ENCODE measurements around the gene MYH9. TPM values are rescaled to one million over a fixed set of nuclear protein-coding genes. Genes with fewer than 3 reads are reported as not detected.
A peak's percentile ranks its signal among the peaks of the same experiment; 100 is the strongest.
"Not testable (repeated sequence)": the region's sequence is repeated elsewhere in the genome, so short reads cannot be mapped to it uniquely, and the experiment has no call there.

The MYH9 gene
- total RNA-seq, 1 experiment from 2014 or later = 308 TPM

- DNase-seq (ENCODE audit: low read depth) = peak; percentile 72
These were observed 134.8 kb downstream of the MYH9 start, which contains the start of gene APOL1 for GRCh38 chr22:36252754-36253522. Gene APOL1 (plus strand): TSS chr22:36253133. CDS start chr22:36254956, 1,823 bp downstream.

- DNase-seq (ENCODE audit: low read depth) = not testable (repeated sequence)
These were observed 135.7 kb downstream of the MYH9 start for GRCh38 chr22:36251979-36252608.

GRCh38 chr22:36250292-36250960, 137.3 kb downstream of the MYH9 start:
- not testable (repeated sequence) for DNase-seq (ENCODE audit: low read depth)

GRCh38 chr22:36249160-36249559, 138.6 kb downstream of the MYH9 start:
- no peak for DNase-seq (ENCODE audit: low read depth)

- DNase-seq (ENCODE audit: low read depth) = no peak
These were observed 139.8 kb downstream of the MYH9 start for GRCh38 chr22:36247955-36248354.

- DNase-seq (ENCODE audit: low read depth) = no peak
These were observed 141.0 kb downstream of the MYH9 start for GRCh38 chr22:36246718-36247117.

GRCh38 chr22:36245805-36246356, 141.9 kb downstream of the MYH9 start:
- DNase-seq (ENCODE audit: low read depth) = no peak

GRCh38 chr22:36244522-36245391, 143.0 kb downstream of the MYH9 start:
- no peak for DNase-seq (ENCODE audit: low read depth)

GRCh38 chr22:36243986-36244385, 143.8 kb downstream of the MYH9 start:
- DNase-seq (ENCODE audit: low read depth) = no peak

GRCh38 chr22:36239401-36240171, 148.2 kb downstream of the MYH9 start, which contains the start of gene APOL2:
Gene APOL2 (minus strand): TSS chr22:36239527. CDS start chr22:36233162, 6,365 bp downstream.
- peak; percentile 95 for DNase-seq (ENCODE audit: low read depth)

- DNase-seq (ENCODE audit: low read depth) = no peak
These were observed 148.7 kb downstream of the MYH9 start for GRCh38 chr22:36239150-36239400.

GRCh38 chr22:36238373-36239149, 149.2 kb downstream of the MYH9 start:
- DNase-seq (ENCODE audit: low read depth) = no peak

GRCh38 chr22:36237462-36238372, 150.1 kb downstream of the MYH9 start:
- DNase-seq (ENCODE audit: low read depth) = no peak

- DNase-seq (ENCODE audit: low read depth) = no peak
These were observed 151.1 kb downstream of the MYH9 start for GRCh38 chr22:36236388-36237319.

GRCh38 chr22:36235585-36235984, 152.2 kb downstream of the MYH9 start:
- DNase-seq (ENCODE audit: low read depth) = no peak

- DNase-seq (ENCODE audit: low read depth) = no peak
These were observed 152.8 kb downstream of the MYH9 start for GRCh38 chr22:36234919-36235318.

GRCh38 chr22:36234213-36234612, 153.6 kb downstream of the MYH9 start:
- no peak for DNase-seq (ENCODE audit: low read depth)

All from HT1080 (cell line).